ENCODE results near the gene APBA2. TPM values are rescaled to one million over a fixed set of nuclear protein-coding genes. Genes with fewer than 3 reads are reported as not detected.

The APBA2 gene
- total and polyA plus RNA-seq, 2 donors from 2014 or later, result 1.0 to 6.1 TPM

GRCh38 chr15:29113336-29114220 lies 227.8 kb downstream of the APBA2 start:
- TF ChIP-seq, protein P1, sequence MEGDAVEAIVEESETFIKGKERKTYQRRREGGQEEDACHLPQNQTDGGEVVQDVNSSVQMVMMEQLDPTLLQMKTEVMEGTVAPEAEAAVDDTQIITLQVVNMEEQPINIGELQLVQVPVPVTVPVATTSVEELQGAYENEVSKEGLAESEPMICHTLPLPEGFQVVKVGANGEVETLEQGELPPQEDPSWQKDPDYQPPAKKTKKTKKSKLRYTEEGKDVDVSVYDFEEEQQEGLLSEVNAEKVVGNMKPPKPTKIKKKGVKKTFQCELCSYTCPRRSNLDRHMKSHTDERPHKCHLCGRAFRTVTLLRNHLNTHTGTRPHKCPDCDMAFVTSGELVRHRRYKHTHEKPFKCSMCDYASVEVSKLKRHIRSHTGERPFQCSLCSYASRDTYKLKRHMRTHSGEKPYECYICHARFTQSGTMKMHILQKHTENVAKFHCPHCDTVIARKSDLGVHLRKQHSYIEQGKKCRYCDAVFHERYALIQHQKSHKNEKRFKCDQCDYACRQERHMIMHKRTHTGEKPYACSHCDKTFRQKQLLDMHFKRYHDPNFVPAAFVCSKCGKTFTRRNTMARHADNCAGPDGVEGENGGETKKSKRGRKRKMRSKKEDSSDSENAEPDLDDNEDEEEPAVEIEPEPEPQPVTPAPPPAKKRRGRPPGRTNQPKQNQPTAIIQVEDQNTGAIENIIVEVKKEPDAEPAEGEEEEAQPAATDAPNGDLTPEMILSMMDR (IDR thresholded peaks at IDR 0.05; ENCODE audit: borderline replicate concordance, extremely low read depth, insufficient read depth), result no peak
- no peak overlapping the region for H3K4me3 ChIP-seq (ENCODE audit: low read length in 3 of 3)
- FAIRE-seq (no peak), DNase-seq (peak in 4 of 5 donors; percentile 41 to 76 (median 65))
- H3K27ac ChIP-seq (ENCODE audit: low read depth in 2 of 2, low read length in 2 of 2), result no peak overlapping the region
- peaks cover 0 to 4% (median 3%) of the 10 kb centered on the region in 3 donors for H3K4me1 ChIP-seq (ENCODE audit: control insufficient read depth in 2 of 3, insufficient read depth in 2 of 3, low read depth in 1 of 3, low read length in 3 of 3)
- H3K27me3 ChIP-seq (ENCODE audit: control insufficient read depth, insufficient read depth, low read length), result no peaks in the 10 kb centered on the region
- H3K9ac ChIP-seq (ENCODE audit: low read length in 3 of 3), result no peak overlapping the region
- H3K9me3 ChIP-seq (ENCODE audit: control insufficient read depth in 2 of 3, insufficient read depth in 1 of 3, low read length in 3 of 3), result no peaks in the 10 kb centered on the region
- no peaks in the 10 kb centered on the region for H3K36me3 ChIP-seq (ENCODE audit: control insufficient read depth in 2 of 3, insufficient read depth in 3 of 3, low read length in 3 of 3)
- intact Hi-C loops (cut with DNase I), result no loop called here

- FAIRE-seq (no peak), DNase-seq (peak in 4 of 5 donors; percentile 73 to 85 (median 78))
- Histone ChIP-seq H3K27me3 (ENCODE audit: control insufficient read depth, insufficient read depth, low read length) (no peaks in the 10 kb centered on the region), H3K9me3 (ENCODE audit: control insufficient read depth in 2 of 3, insufficient read depth in 1 of 3, low read length in 3 of 3) (no peaks in the 10 kb centered on the region), H3K4me3 (ENCODE audit: low read length in 3 of 3) (no peak overlapping the region), H3K27ac (ENCODE audit: low read depth in 2 of 2, low read length in 2 of 2) (no peak overlapping the region), H3K36me3 (ENCODE audit: control insufficient read depth in 2 of 3, insufficient read depth in 3 of 3, low read length in 3 of 3) (no peaks in the 10 kb centered on the region), H3K9ac (ENCODE audit: low read length in 3 of 3) (no peak overlapping the region), H3K4me1 (ENCODE audit: control insufficient read depth in 2 of 3, insufficient read depth in 2 of 3, low read depth in 1 of 3, low read length in 3 of 3) (peaks cover 0 to 4% (median 3%) of the 10 kb centered on the region in 3 donors)
- intact Hi-C loops (cut with DNase I), result no loop called here
- TF ChIP-seq, protein P1 (IDR thresholded peaks at IDR 0.05; ENCODE audit: borderline replicate concordance, extremely low read depth, insufficient read depth), result no peak
Measured at GRCh38 chr15:29114221-29115092, 228.7 kb downstream of the APBA2 start.

GRCh38 chr15:29115093-29115991 lies 229.6 kb downstream of the APBA2 start:
- Histone ChIP-seq H3K36me3 (ENCODE audit: control insufficient read depth in 2 of 3, insufficient read depth in 3 of 3, low read length in 3 of 3) (no peaks in the 10 kb centered on the region), H3K27me3 (ENCODE audit: control insufficient read depth, insufficient read depth, low read length) (no peaks in the 10 kb centered on the region), H3K4me1 (ENCODE audit: control insufficient read depth in 2 of 3, insufficient read depth in 2 of 3, low read depth in 1 of 3, low read length in 3 of 3) (peaks cover 0 to 4% (median 3%) of the 10 kb centered on the region in 3 donors), H3K9me3 (ENCODE audit: control insufficient read depth in 2 of 3, insufficient read depth in 1 of 3, low read length in 3 of 3) (no peaks in the 10 kb centered on the region), H3K9ac (ENCODE audit: low read length in 3 of 3) (no peak overlapping the region), H3K27ac (ENCODE audit: low read depth in 2 of 2, low read length in 2 of 2) (no peak overlapping the region), H3K4me3 (ENCODE audit: low read length in 3 of 3) (peak overlapping the region in 2 of 3 donors; percentile 21 to 50)
- intact Hi-C loops (cut with DNase I), result no loop called here
- peak in 4 of 5 donors; percentile 75 to 85 (median 78) for DNase-seq
- FAIRE-seq, result no peak
- TF ChIP-seq, protein P1 (IDR thresholded peaks at IDR 0.05; ENCODE audit: borderline replicate concordance, extremely low read depth, insufficient read depth), result peak; percentile 5
